HG03139 (cell line): ENCODE measurements around the gene MYO16.

Source experiments
- ATAC-seq: cut with Tn5 transposase; IDR thresholded peaks from one replicate; pipeline ENCODE4 v1.9.1; 2021; ENCODE audit not compliant: unreplicated experiment

Gene MYO16

DNA sequence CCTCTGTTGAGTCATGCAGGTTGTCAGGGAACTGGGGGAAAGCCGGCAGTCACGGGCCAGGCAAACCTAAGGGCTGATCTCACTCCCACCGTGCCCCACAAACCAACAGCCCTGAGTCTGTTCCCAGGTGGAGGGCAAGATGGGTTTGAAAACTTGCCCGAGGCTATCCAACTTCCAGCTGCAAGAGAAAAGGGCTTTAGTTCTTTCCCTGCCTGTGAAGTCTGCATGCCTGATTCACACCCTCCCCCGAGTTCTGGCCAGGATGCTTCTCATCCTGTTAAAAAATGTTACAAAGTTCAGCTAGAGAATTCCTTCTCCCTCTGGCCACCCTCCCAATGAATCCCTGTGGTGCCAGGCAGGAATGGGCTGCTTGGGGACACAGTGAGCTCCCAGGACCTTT, 33.1 kb downstream of the MYO16 start:
- no peak for ATAC-seq

DNA sequence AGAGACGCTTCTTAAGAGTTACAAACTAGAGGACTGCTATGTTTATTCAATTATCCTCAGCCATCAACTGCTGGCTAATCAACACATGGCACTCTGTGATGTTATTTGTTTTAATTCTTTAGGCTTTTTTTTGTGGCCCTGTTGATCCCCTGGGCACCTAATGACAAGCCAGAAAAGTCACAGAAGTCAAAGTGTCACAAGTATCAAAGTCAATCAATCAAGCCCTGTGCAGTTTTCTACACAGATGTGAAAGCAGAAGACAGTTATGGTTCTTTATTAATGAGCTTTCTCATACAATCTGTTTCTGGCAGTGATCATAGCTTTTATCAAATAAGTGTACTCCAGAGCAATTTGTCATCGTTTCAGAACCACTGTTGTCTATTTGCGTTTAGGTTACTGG, 34.3 kb downstream of the MYO16 start:
- ATAC-seq, result no peak

DNA sequence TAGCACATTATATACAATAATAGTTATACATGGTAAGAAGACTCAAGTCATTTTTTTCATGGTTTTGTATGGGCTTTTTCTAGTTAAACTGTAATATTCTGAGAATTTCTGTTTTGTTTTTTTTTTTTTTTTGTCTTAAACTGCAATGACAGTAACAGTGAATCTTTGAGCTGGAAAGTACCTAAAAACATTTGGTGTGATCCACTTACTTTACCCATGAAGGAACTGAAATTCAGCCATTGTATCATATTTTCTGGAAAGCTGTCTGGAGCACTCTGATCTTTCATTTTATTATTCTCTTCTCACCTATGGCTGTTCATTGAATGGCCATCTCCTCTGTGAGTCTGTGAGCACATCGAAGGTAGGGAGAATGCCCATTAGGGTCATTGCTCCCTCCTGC, 37.8 kb downstream of the MYO16 start:
- ATAC-seq, result no peak

DNA sequence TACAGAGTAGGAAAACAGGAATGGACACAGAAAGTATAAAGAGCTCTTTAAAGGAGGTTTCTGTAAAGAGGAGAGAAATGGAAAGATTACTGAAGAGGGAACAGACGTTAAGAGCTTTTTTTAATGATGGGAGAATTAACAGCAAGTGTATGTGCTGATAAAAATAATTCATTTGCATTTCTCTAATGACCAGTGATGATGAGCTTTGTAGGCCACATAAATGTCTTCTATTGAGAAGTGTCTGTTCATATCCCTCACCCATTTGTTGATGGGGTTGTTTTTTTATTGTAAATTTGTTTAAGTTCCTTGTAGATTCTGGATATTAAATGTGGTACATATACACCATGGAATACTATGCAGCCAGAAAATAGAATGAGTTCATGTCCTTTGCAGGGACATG, 40.0 kb downstream of the MYO16 start:
- no peak for ATAC-seq

DNA sequence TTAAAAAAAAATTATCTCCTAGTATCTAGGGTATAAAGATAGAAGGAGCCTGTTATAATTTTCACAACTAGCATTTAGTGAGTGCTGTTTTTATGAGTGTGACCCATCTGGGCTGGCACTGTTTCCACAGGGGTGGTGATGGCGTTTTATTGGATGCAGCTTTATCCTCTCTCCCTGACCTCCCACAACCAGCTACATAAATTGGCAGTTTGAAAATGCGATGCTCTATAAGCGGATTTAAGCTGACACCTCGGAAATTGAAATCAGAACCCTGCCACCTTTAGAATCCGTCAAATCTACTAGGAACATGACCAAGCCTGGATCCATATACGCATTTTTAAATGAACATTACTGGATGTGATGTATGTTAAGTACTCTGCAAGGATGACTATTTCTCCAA, 44.9 kb downstream of the MYO16 start:
- ATAC-seq, result no peak

DNA sequence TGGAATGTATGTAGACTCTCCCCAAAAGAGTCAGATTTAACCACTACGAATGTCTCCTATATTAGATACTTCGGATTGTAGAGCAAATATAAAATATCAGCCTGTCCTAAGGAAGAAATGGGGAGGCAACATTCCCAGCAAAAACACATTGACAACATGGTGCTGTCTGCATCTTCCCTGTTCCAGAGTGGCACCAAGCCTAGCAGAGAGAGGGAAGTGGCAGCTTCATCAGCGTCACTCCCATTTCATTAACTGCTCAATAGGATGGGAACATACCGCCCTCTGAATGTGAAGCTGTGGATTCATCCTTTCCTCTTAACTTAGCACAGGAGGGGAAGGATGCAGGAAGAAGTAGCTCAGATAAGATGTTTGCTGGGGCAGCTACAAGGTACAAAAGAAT, 45.4 kb downstream of the MYO16 start:
- ATAC-seq, result no peak

DNA sequence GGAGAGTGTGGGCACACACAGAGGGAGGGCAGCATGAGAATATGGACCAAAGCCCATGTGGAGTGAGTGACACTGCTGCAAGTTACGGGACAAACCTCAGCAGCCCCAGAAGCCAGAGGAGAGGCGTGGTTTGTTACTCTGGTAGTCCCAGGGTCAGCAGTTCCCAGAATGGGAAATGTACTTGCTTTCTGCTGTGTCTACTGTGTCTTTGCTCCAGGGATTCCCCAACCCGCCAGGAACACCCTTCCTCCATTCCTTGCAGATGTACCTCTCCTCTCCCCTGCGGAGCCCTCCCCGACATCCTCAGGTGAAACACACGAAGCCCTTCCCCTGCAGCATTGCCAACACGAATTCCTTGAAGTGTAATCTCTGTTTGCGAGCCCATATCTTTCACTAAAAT, 47.2 kb downstream of the MYO16 start:
- ATAC-seq, result no peak

DNA sequence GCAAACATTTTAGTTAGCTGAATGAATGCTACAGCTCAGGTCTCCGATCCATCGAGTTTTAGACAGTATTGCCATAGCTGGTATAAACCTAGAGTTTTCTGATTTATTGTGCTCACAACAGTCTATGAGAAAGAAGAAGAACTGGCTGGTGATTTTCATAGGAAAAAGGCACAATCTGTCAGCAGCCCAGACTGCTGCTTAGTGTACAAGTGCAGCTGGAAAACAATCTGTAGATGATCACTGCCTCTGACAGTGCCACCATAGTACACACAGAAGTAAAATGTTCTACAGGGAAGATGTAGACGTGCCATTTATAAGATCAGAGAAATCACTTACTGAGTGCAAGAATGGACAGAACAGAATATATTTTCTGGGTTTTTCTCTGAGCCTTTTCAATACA, 48.4 kb downstream of the MYO16 start:
- ATAC-seq, result no peak

DNA sequence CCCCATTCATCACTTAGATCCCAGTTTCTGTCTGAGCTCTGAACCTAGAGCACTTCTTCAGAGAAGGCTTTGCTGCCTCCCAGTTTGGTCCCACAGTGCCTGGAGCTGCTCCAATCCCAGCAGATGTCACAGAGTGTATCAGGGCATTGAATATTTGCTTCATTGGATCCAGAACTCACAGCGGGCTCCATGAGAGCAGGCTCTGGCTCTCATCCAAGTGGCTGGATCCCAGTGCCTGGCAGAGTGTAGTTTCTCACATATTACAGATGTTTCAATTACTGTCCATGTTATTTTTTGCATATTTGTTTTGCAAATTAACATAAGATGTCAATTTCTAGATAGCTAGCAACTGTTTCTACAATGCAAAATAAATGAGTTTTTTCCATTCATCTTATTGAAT, 50.6 kb downstream of the MYO16 start:
- ATAC-seq, result no peak

DNA sequence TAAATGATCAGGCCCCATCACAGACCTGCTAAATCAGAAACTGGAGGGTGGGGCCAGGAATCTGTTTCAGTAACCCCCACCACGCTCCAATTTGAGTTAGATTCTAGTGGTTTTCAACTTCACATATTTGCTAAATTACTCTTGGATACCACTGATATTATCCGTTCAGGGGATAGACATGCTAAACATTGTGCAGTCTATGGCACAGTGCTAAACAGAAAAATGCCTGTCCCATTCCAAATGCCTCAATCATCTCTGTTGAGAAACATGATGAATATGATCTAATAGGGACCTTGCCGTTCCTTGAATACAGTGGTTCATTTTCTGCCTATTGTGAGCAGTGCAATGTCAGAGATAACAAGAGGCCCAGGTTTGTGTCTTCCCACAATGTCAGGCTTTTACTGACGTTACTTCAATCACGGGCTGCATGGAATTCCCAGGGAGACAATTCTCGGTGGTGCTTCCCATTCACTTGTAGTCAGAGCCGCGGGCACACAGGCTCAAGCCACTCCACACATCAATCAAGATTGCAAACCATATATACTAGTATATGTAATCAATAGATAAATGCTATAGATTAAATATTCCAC, 52.7 kb downstream of the MYO16 start:
- no peak for ATAC-seq

DNA sequence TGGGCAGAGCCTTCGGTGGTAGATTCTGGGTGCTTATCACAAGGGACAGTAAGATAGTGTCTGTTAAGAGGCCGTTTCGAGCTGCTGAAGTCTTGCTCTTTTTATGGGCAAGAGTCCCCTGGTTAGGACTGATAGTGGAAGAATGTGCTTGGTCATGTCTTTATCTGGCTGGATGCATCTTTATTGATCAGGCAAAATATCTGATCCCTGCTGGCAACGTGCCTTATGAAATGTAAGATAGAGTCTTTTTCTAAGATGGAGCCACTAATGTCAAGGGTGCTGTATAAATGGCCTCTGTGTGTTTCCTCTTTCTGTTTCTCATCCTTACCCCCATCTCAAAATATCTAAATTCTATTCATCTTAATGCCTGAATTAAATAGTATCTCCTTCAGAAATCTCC, 53.3 kb downstream of the MYO16 start:
- ATAC-seq, result no peak

DNA sequence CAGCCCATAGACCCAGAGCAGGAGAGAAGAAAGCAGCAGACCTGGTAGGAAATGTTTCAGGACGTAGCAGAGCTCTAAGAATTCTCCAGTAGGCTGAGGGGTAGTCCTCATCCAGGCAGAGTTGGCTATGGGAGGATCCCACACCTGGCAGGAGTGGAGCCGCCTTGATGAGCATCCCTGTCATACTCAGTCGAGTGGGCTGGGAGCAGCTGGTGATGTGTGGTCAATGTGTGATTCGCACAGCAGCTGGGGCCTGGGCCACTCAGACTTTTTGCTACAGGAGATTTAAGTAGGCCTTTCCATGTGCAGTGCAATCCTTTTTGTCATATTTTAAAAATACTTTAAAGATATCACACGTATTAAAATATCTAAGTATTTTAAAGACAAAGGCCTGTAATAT, 56.6 kb downstream of the MYO16 start:
- ATAC-seq, result no peak

DNA sequence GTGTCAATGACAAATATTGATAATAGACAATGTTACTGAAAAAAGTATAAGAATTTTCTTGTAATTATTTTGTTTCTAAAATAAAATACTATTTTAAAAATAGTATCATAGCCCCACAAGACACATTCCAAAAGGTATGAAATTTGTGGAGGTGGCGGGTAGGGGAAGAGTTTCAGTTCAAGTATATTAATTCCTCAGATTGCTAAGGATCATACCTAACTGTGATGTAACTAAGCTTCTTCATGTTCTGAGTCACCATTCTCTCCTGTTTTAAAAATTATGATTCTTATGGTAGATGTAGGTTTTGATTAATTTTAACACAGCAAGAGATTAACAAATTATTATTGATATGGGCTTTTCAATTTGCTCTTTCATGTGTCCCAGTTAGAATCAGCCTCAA, 61.3 kb downstream of the MYO16 start:
- ATAC-seq, result no peak

DNA sequence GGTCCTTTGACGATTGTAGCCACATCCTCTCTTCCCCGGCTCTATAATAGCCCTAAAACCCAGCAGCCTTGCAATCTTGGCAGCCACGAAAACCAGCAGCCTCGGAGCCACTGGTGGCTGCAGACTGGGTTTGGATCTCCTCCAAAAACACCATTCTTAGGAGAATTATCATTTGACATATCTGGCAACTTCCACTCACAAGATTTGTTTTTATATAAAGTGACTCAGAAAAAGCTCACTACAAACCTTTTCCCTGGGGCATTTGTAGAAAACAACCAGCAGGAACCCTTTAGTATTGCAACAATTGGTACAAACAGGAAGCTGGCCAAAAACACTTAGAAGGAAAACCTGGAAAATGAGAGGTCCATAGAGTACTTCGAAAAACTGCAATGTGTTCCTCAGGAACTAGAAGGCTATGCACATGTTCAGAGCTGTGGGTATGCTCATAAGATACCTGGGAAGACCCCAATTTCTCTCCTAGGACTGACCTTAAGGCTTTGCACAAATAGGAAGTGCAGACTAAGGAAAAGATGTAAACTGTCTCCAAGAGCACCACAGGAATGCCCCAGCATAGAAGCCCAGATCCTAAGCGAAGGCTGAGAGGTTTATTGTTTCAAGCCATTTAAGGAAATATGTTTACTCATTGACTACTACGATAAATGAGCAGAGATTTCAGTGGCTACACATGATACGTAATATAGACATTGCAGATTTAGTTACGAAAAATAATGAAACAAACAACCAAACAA, 71.2 kb downstream of the MYO16 start:
- ATAC-seq, result no peak

DNA sequence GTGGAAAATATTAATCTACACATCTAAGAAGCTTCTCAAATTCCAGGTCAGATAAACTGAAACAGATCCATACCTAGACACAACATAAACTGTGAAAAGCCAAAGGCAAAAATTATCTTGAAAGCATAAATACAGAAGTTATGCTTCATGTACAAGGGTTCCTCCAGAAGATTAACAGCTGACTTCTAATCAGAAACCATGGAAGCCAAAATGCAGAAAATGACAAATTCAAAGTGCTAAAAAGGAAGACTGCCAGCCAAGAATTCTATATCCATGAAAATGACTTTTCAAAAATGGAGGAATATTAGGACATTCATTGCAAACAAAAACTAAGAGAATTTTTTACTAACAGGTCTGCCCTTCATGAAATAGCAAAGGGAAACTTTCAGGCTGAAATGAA, 72.8 kb downstream of the MYO16 start:
- no peak for ATAC-seq

DNA sequence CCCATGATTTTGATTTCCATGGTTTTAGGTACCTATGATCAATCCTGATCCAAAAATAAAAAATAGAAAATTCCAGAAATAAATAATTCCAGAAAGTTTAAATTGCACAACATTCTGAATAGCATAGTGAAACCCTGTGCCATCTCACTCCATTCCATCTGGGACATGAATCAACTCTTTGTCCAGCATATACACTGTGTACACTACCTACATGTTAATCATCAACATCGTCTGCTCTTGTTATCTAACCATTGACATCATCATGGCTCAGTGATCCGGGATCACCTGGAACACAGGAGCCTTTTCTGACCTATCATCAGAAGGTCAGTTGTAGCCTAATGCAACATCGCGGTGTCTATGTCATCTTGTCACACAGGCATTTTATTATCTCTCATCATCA, 75.6 kb downstream of the MYO16 start:
- no peak for ATAC-seq

DNA sequence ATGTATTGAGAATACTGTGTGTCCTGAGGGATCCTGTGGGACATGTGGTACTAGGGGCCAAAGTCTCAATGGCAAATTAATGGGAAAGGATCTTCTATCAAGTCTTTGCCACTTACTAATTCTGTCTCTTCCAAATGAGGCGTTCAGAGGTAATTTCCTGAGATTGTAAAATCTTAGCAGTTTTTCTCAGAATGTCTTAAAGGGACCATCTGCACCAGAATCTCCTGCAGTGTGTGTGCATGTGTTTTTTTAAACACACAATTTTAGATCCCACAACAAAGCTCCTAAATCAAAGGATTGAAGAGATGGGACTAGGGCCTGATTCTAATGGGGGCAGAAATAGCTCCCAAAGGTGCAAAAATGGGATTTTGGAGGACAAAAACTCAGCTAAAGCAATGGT, 78.2 kb downstream of the MYO16 start:
- no peak for ATAC-seq

DNA sequence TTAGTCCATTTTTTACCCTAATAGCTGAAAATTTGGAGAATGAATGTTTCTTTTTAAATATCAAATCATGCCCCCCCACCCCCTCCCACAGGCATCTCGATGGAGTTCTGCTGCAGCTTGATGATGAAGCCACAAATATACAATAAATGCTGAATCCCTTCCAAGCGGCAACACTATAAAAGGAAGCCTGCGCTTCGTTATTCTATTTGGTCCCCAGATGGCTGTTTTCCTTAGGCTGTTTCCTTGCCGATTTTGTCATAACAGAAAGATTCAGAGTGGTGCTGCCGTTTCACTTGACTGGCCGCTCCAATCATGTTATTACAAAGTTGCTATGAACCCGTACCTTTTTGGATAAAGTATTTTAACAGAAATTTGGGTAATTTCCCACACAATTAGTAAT, 79.5 kb downstream of the MYO16 start:
- ATAC-seq, result no peak

DNA sequence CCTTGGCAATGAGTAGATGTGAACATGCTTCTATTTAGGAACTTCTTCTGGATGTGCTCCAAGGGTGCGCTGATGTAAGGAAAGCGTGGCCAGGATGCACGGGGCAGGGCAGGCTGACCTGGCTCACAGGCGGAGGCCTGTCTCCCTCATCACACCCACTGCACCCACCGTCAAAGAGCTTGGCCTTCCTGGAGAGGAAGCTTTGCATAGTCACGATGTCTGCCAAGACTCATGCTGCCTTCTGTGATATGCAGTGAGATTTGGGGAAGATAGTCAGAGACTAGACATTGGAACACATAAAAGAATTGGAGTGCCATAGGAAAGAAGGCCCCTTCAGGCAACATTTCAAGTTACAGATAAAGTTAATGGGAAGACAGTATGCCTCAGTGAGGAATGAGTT, 82.0 kb downstream of the MYO16 start:
- no peak for ATAC-seq

DNA sequence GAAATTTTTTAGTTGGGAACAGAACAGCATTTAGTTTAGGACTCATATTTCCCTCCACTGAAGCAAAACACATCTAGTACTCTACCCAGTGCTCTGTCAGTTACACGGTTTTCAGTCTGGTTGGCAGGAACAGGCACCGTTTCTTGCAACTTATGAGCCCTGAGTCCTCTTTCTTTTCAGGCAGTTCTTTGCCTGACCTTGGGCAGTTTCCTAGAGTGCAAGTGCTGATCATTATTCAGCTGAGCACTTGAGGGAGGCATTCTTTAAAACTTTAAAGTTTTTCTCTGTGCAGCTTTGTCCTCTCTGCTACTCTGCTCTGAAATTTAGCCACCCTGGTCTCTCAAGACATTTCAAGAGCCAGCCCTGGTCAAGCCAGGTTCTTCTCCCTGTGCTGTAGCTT, 96.1 kb downstream of the MYO16 start:
- no peak for ATAC-seq

DNA sequence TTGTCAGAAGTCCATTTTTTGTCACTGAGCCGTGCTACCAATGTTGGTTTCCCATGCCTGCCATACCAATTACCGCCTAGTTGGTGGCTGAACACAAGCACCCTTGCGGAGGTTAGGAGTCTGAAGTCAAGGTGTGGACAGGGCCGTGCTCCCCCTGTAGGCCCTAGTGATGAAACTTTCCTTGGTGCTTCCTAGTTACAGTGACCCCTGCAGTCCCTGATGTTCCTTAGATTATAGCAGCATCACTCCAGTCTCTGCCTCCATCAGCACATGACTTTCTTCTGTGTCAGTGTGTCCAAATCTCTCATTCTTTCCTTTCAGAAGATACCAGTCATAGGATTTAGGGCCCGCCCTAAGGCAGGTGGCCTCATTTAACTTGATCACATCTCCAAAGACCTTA, 99.0 kb downstream of the MYO16 start:
- ATAC-seq, result no peak

DNA sequence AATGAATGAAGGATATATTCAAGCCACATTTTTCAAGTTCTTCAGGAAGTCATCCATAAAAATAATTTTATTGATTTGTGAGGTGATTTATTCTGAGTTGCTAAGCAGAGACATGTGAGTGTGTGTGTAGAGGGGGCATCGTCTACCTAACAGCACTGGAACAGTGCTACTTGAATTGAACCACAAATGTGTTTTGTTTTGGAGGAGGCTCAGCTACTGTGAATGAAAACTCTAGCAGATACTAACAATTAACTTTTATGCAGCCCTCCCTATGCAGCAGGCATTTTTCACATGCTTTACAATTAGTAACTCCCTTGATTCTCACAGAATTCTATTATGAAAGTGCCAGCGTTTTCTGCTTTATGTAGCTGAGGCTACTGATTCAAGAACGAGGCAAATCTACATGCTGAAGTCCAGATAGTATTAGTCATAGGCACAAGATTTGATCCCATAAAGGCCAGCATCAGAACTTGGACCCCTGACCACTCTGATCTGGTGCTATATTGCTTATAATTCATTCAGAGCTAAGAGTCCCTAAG, 103.7 kb downstream of the MYO16 start:
- ATAC-seq, result no peak

DNA sequence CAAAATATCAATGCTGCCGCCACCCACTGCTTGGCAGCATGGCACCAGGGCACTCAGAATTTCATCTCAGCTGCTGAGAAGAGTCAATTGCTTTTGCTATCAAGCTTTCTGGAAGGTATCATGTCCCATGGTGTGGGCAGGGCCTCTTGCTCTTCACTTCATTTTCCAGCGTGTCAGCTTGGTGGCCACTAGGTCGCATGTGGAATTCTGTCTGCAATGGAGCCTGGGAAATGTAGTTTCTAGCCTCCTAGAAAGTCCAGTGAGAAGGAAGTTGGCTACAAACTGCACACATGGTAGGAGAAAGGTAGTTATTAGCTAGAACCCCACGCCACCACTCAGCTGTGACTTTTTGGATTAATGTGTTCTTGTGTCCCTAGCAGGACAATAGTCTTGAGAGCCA, 105.3 kb downstream of the MYO16 start:
- ATAC-seq, result no peak
